Astrocyte of the cerebellum (primary cell): ENCODE results near the gene BBC3.
"Not testable (repeated sequence)": the region's sequence is repeated elsewhere in the genome, so short reads cannot be mapped to it uniquely, and the experiment has no call there.

Source experiments
- DNase-seq: peaks from one replicate; pipeline ENCODE4 v3.0.0-alpha.2; 2011; ENCODE audit warnings: low read depth
- H3K4me3 ChIP-seq: 2 replicates; pipeline ENCODE4 v1.5.1; 2011; ENCODE audit warnings: mild to moderate bottlenecking, low read depth, low read length, moderate library complexity
- in situ Hi-C: cut with HindIII; loops from 2 replicates; pipeline ENCODE4 v1.10.0; 2017; ENCODE audit warnings: low sequenced_read_pairs
- TF ChIP-seq, protein P1 (sequence below): IDR thresholded peaks from 2 replicates; pipeline ENCODE4 v1.5.1; 2012; ENCODE audit warnings: low read length, low read depth, moderate library complexity, mild to moderate bottlenecking; ENCODE audit errors: missing control alignments

The BBC3 gene

DNA sequence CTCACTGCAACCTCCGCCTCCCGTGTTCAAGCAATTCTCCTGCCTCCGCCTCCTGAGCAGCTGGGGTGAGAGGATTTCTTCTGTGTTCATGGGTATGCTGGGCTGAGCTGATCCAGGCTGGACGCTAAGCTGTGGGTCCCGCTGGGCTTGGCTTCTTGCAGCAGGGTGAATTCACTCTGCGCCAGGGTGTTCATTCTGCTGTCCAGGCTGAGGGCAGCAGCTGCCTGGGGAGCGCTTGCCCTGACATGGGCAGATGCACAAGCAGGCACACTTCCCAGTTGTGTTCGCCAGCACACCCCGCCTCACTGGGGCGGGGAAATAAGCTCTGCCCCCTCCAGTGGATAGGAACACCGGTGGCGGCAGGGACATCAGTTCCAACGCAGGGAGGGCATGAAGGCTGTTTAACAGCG is 36.4 kb upstream of the BBC3 start:
- H3K4me3 ChIP-seq = no peak overlapping the region
- in situ Hi-C loops = no loop called here
- no peak for DNase-seq
- TF ChIP-seq, protein P1, sequence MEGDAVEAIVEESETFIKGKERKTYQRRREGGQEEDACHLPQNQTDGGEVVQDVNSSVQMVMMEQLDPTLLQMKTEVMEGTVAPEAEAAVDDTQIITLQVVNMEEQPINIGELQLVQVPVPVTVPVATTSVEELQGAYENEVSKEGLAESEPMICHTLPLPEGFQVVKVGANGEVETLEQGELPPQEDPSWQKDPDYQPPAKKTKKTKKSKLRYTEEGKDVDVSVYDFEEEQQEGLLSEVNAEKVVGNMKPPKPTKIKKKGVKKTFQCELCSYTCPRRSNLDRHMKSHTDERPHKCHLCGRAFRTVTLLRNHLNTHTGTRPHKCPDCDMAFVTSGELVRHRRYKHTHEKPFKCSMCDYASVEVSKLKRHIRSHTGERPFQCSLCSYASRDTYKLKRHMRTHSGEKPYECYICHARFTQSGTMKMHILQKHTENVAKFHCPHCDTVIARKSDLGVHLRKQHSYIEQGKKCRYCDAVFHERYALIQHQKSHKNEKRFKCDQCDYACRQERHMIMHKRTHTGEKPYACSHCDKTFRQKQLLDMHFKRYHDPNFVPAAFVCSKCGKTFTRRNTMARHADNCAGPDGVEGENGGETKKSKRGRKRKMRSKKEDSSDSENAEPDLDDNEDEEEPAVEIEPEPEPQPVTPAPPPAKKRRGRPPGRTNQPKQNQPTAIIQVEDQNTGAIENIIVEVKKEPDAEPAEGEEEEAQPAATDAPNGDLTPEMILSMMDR = no peak

DNA sequence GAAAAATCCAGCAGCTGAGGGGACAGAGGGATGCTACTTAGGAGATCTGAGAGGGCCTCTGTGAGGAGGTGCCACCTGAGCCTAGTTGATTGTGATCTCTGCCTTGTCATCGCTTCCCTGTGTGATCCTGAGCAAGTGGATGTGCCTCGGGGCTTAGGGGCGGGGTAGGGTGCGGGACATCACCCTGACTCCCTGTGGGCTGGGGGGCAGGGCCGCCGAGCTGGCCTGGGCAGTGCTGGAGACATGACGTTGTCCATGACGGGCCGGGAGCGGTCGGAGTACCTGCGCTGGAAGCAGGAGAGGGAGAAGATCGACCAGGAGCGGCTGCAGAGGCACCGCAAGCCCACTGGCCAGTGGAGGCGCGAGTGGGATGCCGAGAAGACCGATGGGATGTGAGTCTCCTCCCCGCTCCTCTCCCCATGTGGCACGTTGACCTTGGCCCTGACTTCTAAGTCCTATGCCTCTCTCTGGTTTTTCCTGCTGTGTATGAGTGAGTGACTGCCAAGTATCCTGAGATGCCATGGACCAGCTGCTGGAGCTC is 35.5 kb upstream of the BBC3 start:
- in situ Hi-C loops = no loop called here
- no peak for DNase-seq
- no peak overlapping the region for H3K4me3 ChIP-seq
- TF ChIP-seq, protein P1 = no peak

DNA sequence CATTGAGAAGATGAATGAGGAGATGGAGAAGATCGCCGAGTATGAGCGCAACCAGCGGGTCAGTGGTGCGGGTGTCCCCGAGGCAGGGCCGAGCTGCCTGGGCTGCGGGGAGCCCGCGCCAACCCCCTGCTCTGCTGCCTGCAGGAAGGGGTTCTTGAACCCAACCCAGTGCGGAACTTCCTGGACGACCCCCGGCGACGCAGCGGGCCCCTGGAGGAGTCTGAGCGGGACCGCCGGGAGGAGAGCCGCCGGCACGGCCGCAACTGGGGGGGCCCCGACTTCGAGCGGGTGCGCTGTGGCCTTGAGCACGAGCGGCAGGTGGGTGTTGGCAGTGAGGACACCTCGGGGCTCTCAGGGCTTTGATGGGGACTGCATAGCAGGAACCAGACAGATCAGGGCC is 33.6 kb upstream of the BBC3 start:
- in situ Hi-C loops = no loop called here
- TF ChIP-seq, protein P1 = no peak
- H3K4me3 ChIP-seq = no peak overlapping the region
- no peak for DNase-seq

DNA sequence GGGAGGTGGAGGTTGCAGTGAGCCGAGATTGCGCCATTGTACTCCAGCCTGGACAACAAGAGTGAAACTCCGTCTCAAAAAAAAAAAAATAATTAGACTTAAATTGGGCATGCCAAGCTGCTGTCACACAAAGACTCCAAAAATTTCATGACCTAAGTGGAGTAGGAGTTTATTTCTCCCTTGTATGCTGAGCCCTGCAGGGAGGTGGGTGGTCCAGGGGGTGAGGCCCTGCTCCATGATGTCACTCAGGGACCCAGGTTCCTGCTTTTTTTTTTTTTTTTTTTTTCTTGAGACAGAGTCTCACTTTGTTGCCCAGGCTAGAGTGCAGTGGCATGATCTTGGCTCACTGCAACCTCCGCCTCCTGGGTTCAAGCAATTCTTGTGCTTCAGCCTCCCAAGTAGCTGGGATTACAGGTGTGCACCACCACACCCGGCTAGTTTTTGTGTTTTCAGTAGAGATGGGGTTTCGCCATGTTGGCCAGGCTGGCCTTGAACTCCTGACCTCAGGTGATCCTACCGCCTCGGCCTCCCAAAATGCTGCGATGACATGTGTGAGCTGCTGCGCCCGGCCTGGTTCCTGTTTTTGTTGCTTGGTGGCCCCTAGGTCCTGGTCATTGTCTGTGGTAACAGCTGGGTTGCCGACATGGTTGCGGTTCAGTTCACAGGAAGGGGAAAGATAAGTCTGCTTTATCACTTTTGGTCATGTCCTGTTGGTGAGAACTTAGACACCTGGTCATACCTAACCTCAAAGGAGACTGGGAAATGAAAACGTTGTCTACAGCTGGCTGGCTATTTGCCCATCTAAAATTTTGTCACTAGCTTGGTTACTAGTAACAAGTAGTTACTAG is 31.2 kb upstream of the BBC3 start:
- H3K4me3 ChIP-seq, DNase-seq, in situ Hi-C loops: not testable (repeated sequence)

DNA sequence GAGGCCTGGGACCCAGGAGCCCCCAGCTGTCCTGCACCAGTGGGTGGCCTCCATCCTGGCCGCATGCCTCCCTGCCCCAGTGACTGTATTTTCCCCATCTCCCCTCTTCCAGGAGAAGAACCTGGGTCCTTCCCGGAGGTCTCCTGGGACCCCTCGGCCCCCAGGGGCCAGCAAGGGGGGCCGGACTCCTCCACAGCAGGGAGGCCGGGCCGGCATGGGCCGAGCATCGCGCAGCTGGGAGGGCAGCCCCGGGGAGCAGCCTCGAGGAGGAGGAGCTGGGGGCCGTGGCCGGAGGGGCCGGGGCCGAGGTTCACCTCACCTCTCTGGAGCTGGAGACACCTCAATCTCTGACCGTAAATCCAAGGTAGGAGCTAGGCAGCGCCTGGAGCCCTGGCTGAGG is 29.5 kb upstream of the BBC3 start:
- TF ChIP-seq, protein P1 = no peak
- H3K4me3 ChIP-seq = no peak overlapping the region
- DNase-seq = no peak
- in situ Hi-C loops = no loop called here

DNA sequence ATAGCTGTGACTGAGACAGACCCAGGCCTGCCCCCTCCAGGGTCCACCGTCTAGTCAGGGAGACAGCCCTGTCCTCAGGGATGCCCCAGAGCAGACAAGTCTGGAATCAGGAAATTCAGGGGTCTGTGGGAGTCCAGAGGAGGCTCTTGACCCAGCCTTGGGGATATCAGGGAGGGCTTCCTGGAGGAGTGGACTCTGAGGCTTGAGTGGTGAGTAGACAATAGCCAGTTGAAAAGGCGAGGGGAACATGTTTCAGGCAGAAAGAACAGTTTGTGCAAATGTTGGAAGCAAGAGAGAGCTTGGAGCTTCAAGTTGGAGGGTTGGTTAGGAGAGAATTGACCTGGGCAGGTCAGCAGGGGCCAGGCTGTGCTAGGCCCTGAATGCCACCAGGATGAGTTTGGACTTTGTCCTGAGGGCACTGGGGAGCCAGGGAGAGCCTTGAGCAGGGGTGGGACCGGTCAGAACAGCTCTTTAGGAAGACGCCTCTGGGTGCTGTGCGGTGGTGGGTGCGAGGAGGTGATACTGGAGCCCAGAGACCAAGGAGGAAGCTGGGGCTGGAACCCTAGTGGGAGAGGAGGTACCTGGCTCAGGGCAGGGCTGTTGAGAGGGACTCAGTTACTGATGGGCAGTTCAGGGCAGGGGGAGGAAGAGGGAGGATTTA is 28.0 kb upstream of the BBC3 start:
- in situ Hi-C loops = no loop called here
- H3K4me3 ChIP-seq = no peak overlapping the region
- no peak for DNase-seq
- TF ChIP-seq, protein P1 = no peak

DNA sequence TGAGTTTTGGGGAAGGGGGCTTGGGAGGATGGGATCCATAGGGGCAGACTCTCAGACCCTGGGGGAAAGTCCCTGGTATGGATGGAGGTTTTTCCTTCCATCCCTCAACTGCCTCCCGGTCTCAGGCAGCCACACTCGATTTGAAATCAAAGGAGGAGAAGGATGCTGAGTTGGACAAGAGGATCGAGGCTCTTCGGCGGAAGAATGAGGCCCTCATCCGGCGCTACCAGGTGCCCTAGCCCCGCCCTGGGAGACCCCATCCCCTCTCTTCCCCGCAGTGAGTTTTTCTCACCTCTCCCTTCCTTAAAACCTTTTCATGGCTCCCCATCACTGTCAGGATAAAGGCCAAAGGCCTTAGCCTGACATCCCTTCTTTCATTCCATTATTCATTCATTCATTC is 27.4 kb upstream of the BBC3 start:
- DNase-seq = no peak
- TF ChIP-seq, protein P1 = no peak
- in situ Hi-C loops = no loop called here
- peak overlapping the region; percentile 47 for H3K4me3 ChIP-seq
